HG03432 (cell line): ENCODE data around the gene ZDHHC8.

Experiments used
- ATAC-seq: cut with Tn5 transposase; IDR thresholded peaks from one replicate; pipeline ENCODE4 v1.9.1; 2021; ENCODE audit warnings: mild to moderate bottlenecking, moderate library complexity; ENCODE audit not compliant: unreplicated experiment

Gene ZDHHC8, protein sequence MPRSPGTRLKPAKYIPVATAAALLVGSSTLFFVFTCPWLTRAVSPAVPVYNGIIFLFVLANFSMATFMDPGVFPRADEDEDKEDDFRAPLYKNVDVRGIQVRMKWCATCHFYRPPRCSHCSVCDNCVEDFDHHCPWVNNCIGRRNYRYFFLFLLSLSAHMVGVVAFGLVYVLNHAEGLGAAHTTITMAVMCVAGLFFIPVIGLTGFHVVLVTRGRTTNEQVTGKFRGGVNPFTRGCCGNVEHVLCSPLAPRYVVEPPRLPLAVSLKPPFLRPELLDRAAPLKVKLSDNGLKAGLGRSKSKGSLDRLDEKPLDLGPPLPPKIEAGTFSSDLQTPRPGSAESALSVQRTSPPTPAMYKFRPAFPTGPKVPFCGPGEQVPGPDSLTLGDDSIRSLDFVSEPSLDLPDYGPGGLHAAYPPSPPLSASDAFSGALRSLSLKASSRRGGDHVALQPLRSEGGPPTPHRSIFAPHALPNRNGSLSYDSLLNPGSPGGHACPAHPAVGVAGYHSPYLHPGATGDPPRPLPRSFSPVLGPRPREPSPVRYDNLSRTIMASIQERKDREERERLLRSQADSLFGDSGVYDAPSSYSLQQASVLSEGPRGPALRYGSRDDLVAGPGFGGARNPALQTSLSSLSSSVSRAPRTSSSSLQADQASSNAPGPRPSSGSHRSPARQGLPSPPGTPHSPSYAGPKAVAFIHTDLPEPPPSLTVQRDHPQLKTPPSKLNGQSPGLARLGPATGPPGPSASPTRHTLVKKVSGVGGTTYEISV

DNA sequence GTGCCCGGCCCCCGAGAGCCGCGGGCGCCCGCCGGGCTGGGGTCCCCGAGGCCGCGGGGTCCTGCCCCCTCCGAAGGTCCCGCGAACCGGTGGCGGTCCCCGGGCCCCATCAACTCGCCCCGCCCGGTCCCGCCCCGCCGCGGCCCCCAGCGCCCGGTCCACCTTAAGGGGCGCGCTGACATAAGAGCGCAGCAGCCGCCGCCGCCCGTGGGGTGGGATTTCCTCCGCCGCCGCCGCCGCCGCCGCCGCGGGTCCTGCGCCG, at the start of gene ZDHHC8:
Gene ZDHHC8 (plus strand): TSS at position 208 of the 262 bp plus-strand sequence. CDS start 144 bp downstream, outside the sequence.
- ATAC-seq: peak; percentile 54

DNA sequence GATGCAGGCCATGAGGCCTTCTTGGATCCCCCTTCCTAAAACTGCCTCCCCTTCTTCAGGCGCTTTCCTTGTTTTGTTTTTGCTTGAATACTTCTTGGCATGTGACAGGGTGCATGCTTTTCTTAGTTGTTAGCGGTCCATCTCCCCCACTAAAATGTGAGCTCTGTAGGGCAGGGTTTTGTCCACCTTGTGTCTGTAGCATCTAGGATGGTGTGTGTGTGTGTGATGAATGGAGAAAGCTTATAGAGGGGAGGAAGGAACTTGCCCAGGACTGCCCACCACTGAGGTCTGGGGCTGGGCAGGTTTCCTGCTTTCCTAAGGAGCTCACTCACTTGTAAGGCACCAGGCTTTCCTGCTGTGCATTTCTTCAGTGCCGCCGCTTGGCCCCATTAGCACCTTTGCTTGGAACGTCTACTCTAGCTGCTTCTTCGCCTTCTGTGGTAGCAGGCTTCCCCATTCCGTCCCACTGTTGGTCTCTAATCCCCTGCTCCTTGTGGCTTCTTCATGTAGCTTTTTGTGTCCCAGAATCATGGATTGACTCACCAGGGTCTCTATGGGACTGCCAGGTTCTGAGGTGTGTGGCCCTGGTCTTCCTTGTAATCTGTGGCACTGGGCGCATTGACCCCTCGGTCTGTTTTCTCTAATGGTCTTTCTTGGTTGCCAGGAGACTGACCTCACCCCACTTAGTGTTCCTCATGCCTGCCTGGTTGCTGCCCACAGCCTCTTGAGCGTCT, 48.3 kb upstream of the ZDHHC8 start:
- no peak for ATAC-seq

DNA sequence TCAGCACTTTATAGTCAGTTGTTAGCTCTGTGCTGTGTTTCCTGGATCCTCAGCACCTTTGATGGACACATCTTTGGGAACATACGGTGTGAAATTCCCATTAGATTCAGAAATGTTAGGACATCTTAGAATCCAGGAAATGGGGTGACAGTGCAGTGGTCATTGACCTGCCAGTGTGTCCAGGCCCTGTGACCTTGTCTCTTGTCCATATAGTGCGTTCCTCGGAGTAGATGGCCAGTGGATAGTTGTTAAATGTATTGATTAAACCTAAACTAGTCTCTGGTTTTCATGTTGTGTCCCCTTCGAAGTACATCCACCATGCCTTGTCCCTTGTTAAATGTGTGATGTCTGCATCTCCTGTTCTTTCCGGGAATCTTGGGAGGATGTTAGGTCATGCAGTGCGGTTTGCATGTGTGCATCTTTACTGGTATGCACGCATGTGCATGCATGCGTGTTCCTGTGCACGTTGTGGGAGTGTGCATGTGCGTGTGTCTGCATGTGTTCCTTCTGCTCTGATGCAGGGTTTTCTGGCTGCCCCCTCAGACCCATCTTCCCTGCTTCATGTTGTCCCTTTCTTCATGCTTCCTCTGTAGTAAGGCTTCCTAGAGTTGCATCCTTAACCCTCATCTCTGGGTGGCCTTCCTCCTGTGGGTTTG, 47.6 kb upstream of the ZDHHC8 start:
- no peak for ATAC-seq

DNA sequence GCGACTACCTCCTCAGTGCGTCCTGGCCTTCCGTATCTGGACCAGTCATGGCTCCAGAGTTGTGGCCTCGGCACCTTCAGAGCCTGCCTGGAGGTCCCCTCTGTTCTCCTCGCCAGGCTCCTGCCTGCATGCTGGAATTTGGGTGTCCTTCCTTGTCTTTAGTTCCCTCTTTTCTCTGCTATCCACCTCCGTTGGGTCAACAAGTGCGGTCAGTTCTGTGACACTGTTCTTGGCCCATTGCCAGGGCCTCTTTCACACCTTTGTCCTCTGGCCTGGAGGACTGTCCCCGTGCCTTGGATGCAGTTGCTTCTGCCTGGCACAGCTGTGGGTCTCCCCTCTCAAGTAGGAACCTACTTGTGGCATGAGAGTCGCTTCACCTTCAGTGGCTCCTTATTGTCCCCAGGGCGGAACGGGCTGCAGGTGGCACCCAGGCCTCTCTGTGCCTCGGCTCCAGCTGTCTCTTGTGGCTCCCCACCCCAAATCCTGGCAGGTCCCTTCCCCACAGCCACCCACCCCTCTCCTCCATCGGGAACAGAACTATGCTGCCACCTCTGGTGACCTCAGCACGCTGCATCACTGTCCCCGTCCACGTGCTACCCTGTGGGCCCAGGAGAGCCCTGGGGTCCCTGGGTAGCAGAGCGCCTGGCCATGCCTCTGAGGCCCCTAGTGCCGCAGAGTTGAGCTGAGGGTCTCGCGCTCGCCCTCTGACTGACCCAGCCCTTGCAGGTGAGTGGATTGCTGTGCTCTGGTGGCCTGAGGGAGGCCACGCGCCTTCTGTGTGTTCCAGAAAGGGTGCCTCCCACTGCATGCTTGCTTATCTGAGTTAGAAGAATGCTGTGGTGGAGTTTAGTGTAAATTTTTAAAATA, 46.8 kb upstream of the ZDHHC8 start:
- ATAC-seq: no peak

DNA sequence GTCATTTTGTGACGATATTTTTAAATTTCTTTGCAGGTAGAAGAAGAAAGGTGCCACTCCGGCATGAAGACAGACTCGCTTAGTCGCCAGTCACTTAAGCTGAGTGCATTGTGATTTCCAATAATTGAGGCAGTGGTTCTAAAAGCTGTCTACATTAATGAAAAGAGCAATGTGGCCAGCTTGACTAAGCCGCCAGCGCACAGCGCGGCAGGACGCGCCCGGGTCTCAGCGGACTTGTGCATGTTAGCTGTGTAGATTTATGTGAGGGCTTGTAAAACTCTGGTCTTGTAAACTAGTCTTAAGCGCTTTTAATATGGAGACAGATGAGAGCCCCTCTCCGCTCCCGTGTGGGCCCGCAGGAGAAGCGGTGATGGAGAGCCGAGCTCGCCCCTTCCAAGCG, 46.0 kb upstream of the ZDHHC8 start:
- no peak for ATAC-seq

DNA sequence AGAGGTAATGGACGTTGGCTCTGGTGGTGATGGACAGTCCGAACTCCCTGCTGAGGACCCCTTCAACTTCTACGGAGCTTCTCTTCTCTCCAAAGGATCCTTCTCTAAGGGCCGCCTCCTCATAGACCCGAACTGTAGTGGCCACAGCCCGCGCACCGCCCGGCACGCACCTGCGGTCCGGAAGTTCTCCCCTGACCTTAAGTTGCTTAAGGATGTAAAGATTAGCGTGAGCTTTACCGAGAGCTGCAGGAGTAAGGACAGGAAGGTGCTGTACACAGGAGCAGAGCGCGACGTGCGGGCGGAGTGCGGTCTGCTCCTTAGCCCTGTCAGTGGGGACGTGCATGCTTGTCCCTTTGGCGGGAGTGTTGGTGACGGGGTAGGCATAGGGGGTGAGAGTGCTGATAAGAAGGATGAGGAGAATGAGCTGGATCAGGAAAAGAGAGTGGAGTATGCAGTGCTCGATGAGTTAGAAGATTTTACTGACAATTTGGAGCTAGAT, 45.5 kb upstream of the ZDHHC8 start:
- no peak for ATAC-seq

DNA sequence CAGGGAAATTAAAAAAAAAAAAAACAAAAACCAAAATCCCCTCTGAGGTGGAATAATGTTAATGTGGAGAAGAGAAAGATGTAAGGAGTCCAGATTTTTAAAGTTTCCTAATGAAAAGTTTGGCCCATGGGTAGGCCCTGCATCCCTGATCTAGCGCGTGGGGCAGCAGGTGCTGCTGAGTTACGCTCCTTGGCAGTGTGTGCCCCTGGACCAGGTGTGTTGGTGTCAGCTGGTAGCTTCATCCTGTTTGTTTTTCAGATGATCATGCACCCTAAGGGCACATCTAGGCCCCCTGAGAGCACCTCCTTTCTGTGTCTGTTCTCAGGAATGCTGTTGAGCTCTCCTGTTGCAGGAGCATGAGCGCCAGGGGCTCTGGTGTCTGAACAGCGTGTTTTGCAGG, 44.8 kb upstream of the ZDHHC8 start:
- no peak for ATAC-seq

DNA sequence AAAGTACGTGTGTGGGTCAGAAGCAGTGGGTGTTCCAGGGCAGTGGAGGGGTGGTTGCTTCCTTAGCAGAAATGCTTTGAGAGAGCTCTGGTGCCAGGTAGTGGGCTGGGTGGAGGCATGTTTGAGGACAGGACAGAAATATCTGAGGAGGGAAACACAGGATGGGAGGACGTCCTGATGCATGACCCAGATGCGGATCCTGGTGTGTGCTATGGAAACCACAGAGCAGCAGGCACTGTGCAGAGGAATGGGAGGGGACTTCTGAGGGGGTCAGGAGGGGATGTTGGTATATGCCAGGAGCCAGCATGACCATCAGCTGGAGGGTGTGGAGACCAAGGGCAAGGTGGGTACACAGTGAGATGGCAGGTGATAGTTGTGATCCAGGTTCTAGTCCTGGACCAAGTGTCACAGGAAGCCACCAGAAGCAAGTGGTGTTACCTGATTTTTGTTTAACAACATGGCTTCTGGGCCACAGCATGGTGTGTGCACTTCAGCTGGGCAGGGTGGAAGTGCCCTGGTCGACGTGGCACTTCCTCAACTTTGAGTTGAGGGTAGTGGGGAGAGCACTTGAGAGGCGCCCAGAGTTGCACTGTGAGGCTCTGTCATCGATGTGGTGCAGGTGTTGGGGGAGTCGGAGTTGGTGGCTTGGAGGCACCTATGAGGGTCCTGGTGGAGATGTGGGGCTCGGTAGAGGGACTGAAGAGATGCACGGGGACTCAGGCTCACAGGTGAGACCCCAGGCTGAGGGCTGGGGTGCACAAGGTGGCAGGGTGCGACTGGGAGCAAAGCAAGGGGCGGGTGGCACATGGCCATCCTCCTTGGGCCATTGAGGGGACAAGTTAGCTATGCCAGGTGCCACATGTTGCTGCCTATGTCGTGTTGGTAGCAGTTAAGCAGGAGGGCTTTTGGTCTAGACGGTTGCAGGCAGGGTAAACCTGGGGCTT, 44.0 kb upstream of the ZDHHC8 start:
- ATAC-seq: no peak

DNA sequence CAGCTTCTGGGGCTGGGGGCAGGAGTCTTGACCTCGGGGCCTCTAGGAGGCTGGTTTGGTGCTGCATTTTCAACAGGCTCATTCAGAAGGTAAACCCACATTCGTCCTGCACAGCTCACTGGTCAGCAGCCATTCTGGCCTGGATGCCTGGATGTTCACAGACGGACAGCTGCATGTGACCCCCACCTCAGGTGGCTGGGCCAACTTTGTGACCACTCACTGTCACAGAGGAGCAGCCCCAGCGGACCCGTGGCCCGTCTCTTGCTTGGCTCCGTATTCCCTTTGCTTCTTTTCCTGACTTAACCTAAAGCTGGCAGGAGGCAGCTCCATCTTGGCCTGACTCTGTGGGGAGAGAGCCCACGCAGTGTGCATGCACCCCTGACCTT, 43.3 kb upstream of the ZDHHC8 start:
- ATAC-seq: no peak

DNA sequence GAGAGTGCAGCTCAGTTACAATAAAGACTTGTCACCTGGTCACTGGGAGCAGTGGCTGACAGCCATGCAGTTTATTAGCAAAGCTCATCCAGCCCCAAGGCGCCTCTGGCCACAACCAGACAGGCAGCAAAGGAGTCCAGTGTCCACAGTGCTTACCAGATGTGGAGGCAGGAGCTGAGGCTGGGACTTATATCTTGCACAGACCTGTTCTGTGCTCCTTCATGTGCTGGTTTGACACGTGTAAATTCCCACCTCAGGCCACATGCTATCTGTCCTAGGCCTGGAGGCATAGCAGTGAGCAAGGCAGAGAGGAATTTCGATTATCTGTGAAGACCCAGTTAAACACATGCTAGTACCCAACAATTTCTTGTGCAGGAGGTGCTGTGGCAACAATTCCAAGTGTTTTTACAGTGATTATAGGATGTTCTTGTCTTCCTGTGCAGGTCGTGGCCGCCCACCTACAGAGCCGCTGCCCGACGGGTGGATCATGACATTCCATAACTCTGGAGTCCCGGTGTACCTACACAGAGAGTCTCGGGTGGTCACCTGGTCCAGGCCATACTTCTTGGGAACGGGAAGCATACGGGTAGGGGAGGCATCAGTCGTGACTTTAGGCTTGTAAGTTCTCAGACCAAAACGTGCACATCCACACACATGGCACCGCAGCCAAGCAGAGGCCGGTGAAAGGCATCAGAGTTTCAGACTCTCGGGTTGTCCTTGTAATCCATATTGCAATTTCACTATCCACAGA, 42.2 kb upstream of the ZDHHC8 start:
- ATAC-seq: no peak

DNA sequence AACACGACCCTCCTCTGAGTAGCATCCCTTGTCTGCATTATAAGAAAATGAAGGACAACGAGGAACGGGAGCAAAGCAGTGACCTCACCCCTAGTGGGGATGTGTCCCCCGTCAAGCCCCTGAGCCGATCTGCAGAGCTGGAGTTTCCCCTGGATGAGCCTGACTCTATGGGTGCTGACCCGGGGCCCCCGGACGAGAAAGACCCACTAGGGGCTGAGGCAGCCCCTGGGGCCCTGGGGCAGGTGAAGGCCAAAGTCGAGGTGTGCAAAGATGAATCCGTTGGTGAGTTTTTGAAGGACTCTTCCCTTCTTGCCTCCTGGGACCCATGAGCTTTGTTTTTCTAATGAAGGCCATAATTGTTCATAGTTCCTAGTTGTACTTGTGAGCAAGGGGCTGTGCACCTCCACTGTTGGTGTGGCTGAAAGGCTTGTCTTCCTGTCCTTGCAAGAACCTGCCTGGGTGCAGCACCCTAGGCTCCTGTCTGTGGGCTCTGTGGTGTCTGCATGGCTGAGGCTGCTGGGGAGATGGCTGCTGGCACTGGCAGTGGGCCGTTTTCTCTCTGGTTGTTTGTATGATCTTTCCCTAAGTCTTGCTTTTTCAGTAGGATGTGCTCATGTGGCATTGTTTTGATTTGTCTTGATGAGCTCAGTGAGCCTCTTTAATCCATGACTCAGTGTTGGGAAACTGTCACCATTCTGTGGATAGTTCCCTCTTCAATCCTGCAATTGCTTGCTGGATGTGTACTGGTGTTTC, 41.5 kb upstream of the ZDHHC8 start:
- no peak for ATAC-seq

DNA sequence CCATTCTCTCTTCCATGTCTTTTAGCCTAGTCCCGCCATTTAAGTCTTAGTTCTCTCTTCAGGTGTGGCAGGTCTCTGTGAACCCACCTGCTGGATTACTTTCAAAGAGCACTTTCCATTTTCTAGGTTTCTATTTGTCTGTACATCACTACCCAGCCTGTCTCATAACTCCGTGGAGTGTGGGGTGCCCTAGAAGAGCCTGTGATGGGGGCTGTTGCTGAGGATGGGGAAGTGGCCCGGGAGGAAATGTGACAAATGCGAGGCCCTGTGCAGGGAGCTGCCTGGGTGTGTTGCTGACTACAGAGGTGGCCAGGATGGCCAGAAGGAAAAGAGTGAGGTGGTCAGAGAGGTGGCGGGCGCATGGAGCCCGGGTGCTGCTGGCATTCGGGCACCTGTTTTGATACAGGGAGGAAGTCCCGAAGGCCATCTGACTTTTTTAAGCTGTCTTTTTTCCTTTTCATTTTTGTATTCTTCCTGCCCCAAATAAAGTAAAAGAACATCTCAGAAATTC, 40.8 kb upstream of the ZDHHC8 start:
- ATAC-seq: no peak

DNA sequence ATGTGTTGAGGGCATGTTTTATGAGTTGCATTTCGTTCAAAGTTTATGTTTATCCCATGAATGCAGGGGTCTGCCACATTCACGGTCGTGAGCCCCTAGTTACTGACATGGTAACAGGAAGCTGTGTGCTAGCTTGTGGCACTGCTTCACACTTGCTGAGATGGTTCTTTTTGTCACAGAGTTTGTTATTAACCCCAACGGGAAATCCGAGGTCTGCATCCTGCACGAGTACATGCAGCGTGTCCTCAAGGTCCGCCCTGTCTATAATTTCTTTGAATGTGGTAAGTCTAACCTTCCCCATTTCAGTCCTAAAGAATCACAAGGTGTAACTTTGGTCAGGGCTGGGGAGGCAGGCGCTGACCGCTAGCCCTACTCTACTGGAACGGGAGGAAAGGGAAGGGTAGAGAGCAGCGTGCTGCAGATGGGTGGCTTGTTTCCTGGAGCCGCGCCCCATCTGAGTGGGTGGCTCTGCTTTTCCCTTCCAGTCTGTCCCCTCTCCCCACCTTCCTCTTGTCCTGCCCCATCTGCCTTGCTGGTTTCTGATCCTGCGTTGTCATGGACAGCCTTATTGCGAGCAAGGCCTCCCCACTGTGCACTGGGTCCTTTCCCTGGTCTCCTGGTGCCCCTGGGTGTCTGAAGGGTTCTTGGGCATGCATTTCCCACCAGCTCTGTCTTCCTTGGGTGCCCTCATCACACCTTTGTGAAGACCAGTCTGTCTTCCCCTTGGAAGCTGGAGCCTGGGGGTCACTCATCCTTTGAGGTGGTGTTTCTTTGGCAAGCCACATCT, 39.7 kb upstream of the ZDHHC8 start:
- no peak for ATAC-seq

DNA sequence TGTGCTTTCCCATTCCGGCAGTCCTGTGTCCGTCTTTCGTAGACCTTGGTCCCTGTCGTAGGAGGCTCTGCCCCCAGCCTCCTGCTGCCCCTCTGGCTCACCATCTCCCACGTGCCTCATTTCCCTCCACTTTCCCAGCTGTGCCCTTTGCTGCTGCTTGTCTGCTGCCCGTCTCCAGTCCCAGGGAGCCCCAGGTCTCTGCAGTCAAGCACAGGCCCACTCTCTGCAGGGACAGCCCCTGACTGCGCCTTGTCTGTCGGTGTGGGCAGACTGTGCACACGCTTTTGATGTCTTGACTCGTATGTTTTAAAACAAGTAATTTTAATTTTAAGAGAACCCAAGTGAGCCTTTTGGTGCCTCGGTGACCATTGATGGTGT, 39.1 kb upstream of the ZDHHC8 start:
- ATAC-seq: no peak

DNA sequence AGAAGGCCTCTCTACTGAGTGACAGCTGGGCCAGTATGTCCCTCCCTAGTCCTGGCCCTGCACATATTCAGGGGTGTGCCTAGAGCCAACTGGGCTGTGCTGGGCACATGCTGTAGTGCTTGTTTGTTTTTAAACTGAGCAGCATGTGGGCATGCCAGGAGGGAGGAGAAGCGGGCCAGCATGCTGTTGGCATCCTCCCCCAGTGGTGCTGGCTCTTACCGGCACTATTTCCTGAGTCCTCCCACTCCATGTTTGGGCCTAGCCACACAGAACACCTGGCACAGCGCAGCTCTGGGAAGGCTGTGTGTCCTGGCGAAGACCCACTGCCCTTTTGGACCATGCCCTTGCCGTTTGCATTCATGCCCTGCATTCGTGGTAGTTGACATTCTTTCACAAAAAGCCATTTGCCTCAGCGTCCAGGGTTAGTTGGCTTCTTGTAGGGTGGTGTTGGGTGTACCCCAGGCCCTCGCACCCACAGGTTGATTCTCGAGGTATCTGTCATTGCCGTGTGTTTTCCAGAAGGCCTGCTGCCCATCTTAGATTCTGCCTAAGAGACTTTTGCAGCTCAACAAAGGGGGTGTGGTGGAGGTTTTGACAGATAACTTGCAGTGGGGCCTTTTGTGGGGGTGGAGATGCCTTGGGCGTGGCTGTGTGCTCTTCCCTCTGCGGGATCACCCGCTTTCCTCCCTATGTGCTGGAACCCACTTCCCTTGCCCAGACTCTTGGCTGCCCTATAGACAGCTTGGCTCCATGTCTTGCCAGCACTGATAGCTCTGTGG, 38.0 kb upstream of the ZDHHC8 start:
- no peak for ATAC-seq

DNA sequence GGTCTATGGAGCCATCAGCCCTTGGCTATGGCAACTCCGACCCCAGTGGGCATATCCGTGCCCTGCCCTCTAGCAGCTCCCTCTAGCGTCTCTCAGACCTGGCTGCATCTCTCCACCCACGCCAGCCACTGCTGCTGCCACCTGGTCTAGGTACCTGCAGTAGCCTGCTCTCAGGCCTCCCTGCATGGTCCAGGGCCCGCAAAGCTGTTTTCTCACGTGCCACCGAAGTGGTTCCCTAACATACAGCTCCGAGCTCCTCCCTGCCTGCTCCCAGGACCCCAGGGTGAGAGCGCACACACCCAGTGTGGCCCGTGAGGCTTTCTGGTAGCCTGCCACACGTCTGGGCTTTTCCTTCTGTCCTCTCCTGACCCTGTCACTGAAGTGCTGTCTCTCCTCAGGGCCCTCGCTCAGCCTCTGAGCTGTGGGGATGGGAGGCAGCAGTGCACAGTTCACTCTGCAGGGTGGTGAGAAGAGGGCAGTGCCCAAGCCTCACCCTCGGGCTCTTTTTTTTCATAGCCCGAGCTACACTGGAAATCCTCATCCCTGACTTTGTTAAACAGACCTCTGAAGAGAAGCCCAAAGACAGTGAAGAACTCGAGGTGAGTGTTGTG, 37.3 kb upstream of the ZDHHC8 start:
- ATAC-seq: no peak
